Measurements from ENCODE around the gene PACSIN2. TPM values are rescaled to one million over a fixed set of nuclear protein-coding genes. Genes with fewer than 3 reads are reported as not detected.

The PACSIN2 gene
- total RNA-seq, 6 experiments from 2014 or later: 69.8 to 97.3 (median 76.2) TPM

DNA sequence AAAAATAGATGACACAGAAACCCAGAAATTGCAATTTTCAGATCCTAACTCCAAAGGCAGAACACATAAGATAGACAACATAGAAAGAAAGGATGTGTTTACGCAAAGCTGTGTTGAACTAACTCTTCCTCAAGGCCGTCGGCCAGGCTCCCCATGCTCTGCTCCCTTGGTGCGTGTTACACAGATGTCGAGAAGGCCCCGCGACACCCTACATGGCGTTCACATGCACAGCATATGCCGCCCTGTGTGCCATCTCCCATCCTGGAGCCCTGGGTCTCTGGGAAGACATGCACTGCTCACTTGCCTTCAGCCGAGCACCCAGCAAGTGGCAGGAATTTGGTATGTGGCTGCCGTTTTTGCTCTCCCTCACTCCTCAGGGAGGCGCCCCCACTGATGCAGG lies 110.9 kb downstream of the PACSIN2 start:
- Mint-ChIP-seq H3K9me3 (no peaks in the 10 kb centered on the region), H3K27me3 (ENCODE audit: insufficient read depth) (peaks cover 5% of the 10 kb centered on the region), H3K36me3 (ENCODE audit: low read depth) (peaks cover 5% of the 10 kb centered on the region), H3K4me1 (ENCODE audit: low read depth) (no peaks in the 10 kb centered on the region; the same call in 1 of the 2 replicates), H3K4me3 (no peak overlapping the region; the same call in 1 of the 2 replicates), H3K27ac (0 out of 2 replicates have a peak overlapping the region, but pooled peaks have one; percentile 29)
- no peak for DNase-seq
- TF ChIP-seq, protein P1, sequence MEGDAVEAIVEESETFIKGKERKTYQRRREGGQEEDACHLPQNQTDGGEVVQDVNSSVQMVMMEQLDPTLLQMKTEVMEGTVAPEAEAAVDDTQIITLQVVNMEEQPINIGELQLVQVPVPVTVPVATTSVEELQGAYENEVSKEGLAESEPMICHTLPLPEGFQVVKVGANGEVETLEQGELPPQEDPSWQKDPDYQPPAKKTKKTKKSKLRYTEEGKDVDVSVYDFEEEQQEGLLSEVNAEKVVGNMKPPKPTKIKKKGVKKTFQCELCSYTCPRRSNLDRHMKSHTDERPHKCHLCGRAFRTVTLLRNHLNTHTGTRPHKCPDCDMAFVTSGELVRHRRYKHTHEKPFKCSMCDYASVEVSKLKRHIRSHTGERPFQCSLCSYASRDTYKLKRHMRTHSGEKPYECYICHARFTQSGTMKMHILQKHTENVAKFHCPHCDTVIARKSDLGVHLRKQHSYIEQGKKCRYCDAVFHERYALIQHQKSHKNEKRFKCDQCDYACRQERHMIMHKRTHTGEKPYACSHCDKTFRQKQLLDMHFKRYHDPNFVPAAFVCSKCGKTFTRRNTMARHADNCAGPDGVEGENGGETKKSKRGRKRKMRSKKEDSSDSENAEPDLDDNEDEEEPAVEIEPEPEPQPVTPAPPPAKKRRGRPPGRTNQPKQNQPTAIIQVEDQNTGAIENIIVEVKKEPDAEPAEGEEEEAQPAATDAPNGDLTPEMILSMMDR (IDR thresholded peaks at IDR 0.05): no peak

DNA sequence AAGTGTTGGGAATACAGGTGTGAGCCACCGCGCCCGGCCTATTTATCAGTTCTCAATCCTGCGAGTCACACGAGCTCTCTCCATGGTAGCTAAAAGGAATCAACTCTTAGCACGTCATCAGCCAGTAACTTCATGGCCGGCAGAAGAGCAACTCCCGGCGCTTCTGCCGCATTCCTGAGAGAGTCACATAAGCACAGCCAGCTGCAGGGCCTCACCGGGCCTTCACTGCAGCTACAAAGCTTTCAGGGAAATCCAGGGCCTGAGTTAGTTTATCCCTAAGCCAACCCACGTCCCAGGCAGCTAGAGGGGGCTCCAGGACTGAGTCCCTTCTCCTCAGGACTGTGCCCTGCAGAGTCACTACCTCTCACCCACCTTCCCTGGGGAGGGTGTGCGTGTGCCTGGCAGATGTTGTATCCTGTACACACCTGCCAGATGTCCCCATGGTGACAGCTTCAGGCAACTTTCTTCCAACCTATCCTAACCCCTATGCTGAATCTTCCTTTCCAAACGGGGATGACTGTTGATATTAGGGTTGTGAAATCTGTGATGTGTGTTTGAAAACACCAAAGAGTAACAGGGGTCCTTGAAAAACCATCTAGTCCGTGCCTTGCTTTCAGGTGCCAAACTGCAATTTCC lies 112.0 kb downstream of the PACSIN2 start:
- H3K36me3 Mint-ChIP-seq (ENCODE audit: low read depth): no peaks in the 10 kb centered on the region
- DNase-seq: no peak
- no peaks in the 10 kb centered on the region for H3K9me3 Mint-ChIP-seq
- peak overlapping the region; percentile 30 for H3K27ac Mint-ChIP-seq
- H3K4me1 Mint-ChIP-seq (ENCODE audit: low read depth): no peaks in the 10 kb centered on the region; the same call in 1 of the 2 replicates
- H3K27me3 Mint-ChIP-seq (ENCODE audit: insufficient read depth): peaks cover 5% of the 10 kb centered on the region
- TF ChIP-seq, protein P1 (IDR thresholded peaks at IDR 0.05): no peak; the same call in 1 of the 2 replicates
- H3K4me3 Mint-ChIP-seq: no peak overlapping the region

DNA sequence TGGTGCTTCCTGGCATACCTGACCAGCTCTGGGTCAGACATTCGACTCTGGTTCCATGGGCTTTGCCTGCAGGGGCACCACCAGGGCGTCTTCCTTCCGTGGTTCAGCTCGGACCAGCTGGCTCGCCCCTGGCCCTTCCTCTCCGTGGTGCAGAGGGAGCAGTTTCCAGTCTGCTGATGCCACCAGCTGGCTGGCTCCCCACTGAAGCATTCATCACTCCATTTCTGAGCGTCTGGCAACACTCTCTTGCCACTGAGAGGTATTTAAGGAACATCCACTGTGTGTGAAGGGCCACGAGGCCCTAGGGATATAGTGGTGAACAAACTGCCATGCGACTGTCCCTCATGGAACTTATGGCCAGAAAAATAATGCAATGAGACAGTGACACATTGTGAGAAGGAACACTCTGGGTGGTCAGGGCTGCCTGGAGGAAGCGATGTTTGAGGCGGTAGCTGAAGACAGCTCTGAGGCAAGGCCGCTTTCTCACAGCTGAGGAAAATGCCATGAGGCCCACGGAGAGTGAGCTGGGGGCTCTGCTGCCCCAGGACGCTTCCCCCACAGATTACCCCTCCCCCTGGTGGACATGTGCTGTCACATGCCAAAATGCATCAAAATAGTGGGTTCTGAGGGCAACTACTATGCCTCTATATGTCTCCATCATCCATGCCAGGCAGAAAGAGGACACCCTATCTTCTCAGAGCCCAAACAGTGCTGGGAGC lies 113.0 kb downstream of the PACSIN2 start:
- Mint-ChIP-seq H3K27me3 (ENCODE audit: insufficient read depth) (peaks cover 6% of the 10 kb centered on the region), H3K36me3 (ENCODE audit: low read depth) (no peaks in the 10 kb centered on the region), H3K27ac (no peak overlapping the region; the same call in 1 of the 2 replicates), H3K4me3 (no peak overlapping the region), H3K4me1 (ENCODE audit: low read depth) (no peaks in the 10 kb centered on the region; the same call in 1 of the 2 replicates), H3K9me3 (no peaks in the 10 kb centered on the region)
- TF ChIP-seq, protein P1 (IDR thresholded peaks at IDR 0.05): peak; percentile 67
- DNase-seq: no peak

DNA sequence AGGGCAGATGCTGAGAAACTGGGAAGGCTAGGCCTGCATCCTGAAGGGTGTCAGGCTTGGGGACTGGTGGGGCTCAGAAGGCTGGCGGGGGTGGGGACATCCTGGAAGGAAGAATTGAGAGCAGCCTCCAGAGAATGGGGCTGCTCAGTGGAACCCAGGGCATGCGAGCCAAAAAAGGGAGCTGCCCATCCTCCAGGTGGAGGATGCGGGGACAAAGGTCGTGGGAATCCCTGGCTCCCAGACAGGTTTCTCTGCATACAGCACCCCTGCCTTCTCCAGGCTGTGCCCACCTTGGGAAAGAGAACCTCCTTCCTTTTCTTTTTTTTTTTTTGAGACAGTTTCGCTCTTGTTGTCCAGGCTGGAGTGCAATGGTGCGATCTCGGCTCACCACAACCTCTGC lies 117.0 kb downstream of the PACSIN2 start:
- Mint-ChIP-seq H3K27me3 (ENCODE audit: insufficient read depth) (peaks cover 6% of the 10 kb centered on the region), H3K36me3 (ENCODE audit: low read depth) (no peaks in the 10 kb centered on the region), H3K9me3 (no peaks in the 10 kb centered on the region), H3K4me3 (no peak overlapping the region), H3K4me1 (ENCODE audit: low read depth) (no peaks in the 10 kb centered on the region), H3K27ac (no peak overlapping the region)
- TF ChIP-seq, protein P1 (IDR thresholded peaks at IDR 0.05): no peak
- no peak for DNase-seq

DNA sequence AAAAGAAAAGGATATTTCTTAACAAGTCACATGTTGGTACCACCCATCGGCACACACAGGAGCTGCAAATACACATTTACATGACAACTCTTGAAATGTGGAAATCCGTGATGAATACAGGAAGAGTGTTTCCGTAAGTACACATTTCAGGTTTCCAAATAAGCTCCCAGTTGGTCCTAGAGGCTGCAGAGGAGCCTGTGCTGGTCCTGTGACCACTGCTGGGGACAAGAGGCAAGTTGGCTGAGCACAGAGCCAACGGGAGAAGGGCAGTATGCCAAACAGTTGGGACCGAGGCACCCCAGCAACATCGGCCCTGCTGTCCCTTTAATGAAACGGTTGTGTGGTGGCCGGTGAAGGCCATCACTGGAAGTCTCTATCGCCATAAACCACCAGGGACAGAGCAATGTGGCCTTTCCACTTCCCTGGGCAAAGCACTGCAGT lies 119.4 kb downstream of the PACSIN2 start:
- H3K36me3 Mint-ChIP-seq (ENCODE audit: low read depth): no peaks in the 10 kb centered on the region; the same call in 1 of the 2 replicates
- no peaks in the 10 kb centered on the region for H3K4me1 Mint-ChIP-seq (ENCODE audit: low read depth)
- H3K9me3 Mint-ChIP-seq: no peaks in the 10 kb centered on the region
- peaks cover 6% of the 10 kb centered on the region for H3K27me3 Mint-ChIP-seq (ENCODE audit: insufficient read depth)
- H3K4me3 Mint-ChIP-seq: no peak overlapping the region
- no peak overlapping the region for H3K27ac Mint-ChIP-seq
- TF ChIP-seq, protein P1 (IDR thresholded peaks at IDR 0.05): no peak
- no peak for DNase-seq
